Liver (tissue), 9 donors: ENCODE results near the gene BCHE. TPM values are rescaled to one million over a fixed set of nuclear protein-coding genes. Genes with fewer than 3 reads are reported as not detected.

Experiments
- DNase-seq: peaks from one replicate; pipeline ENCODE4 v3.0.0-alpha.2; 2017; ENCODE audit warnings: low spot score
- H3K27ac ChIP-seq, 2 donors: one replicate each; pipeline ENCODE4 v1.7.0; 2013; ENCODE audit warnings: inconsistent platforms in 2 of 2, low read length in 2 of 2, control low read depth in 1 of 2, low read depth in 1 of 2, mild to moderate bottlenecking in 1 of 2
- H3K27me3 ChIP-seq, 4 donors: one replicate each; pipeline versions ENCODE4 v1.6.1 to v1.7.0; 2013; ENCODE audit warnings: low read length in 3 of 4, inconsistent platforms in 1 of 4, mild to moderate bottlenecking in 1 of 4, moderate library complexity in 1 of 4; ENCODE audit not compliant: control insufficient read depth in 4 of 4, insufficient read depth in 4 of 4
- H3K36me3 ChIP-seq, 4 donors: one replicate each; pipeline versions ENCODE4 v1.6.1 to v1.7.0; 2013; ENCODE audit warnings: low read length in 3 of 4, mild to moderate bottlenecking in 3 of 4, low read depth in 1 of 4, moderate library complexity in 1 of 4; ENCODE audit not compliant: control insufficient read depth in 4 of 4, insufficient read depth in 3 of 4
- H3K4me1 ChIP-seq, 4 donors: one replicate each; pipeline versions ENCODE4 v1.6.1 to v1.7.0; 2013; ENCODE audit warnings: low read length in 3 of 4, mild to moderate bottlenecking in 3 of 4, moderate library complexity in 1 of 4; ENCODE audit not compliant: control insufficient read depth in 4 of 4, insufficient read depth in 4 of 4
- H3K4me3 ChIP-seq, 3 donors: one replicate each; pipeline versions ENCODE4 v1.6.1 to v1.7.0; 2013; ENCODE audit warnings: low read length in 3 of 3, control low read depth in 1 of 3, low read depth in 1 of 3, mild to moderate bottlenecking in 1 of 3
- H3K9ac ChIP-seq, 2 donors: one replicate each; pipeline ENCODE4 v1.7.0; 2013; ENCODE audit warnings: low read length in 2 of 2, mild to moderate bottlenecking in 2 of 2, moderate library complexity in 2 of 2, control low read depth in 1 of 2, low read depth in 1 of 2
- H3K9me3 ChIP-seq, 4 donors: one replicate each; pipeline versions ENCODE4 v1.6.1 to v1.7.0; 2013; ENCODE audit warnings: low read length in 3 of 4; ENCODE audit not compliant: control insufficient read depth in 4 of 4
- EGR1 ChIP-seq, 2 donors: IDR thresholded peaks; 2 replicates each; pipeline ENCODE4 v1.6.1; 2016 to 2018; ENCODE audit warnings: antibody characterized with exemption in 2 of 2, low read depth in 2 of 2
- FOXA1 ChIP-seq: IDR thresholded peaks from 2 replicates; pipeline ENCODE4 v1.6.1; 2016; ENCODE audit warnings: antibody characterized with exemption
- FOXA2 ChIP-seq: IDR thresholded peaks from 2 replicates; pipeline ENCODE4 v1.6.1; 2016; ENCODE audit warnings: antibody characterized with exemption
- GABPA ChIP-seq, 2 donors: IDR thresholded peaks in 1 of 2; conservative IDR thresholded peaks in 1 of 2; 2 replicates each; pipeline ENCODE4 v1.6.1; 2016; ENCODE audit warnings: antibody characterized with exemption in 2 of 2, mild to moderate bottlenecking in 1 of 2, moderate library complexity in 1 of 2
- HNF4A ChIP-seq, 2 donors: conservative IDR thresholded peaks; 2 replicates each; pipeline ENCODE4 v1.6.1; 2016; ENCODE audit warnings: antibody characterized with exemption in 2 of 2, mild to moderate bottlenecking in 2 of 2
- HNF4G ChIP-seq: IDR thresholded peaks from 2 replicates; pipeline ENCODE4 v1.6.1; 2016; ENCODE audit warnings: antibody characterized with exemption
- JUND ChIP-seq, 2 donors: IDR thresholded peaks; 2 replicates each; pipeline ENCODE4 v1.6.1; 2016; ENCODE audit warnings: antibody characterized with exemption in 2 of 2
- NR2F2 ChIP-seq: IDR thresholded peaks from 2 replicates; pipeline ENCODE4 v1.6.1; 2016; ENCODE audit warnings: antibody characterized with exemption
- RAD21 ChIP-seq, 2 donors: IDR thresholded peaks; 2 replicates each; pipeline ENCODE4 v1.6.1; 2016; ENCODE audit warnings: antibody characterized with exemption in 2 of 2, mild to moderate bottlenecking in 2 of 2
- RXRA ChIP-seq, 2 donors: IDR thresholded peaks; 2 replicates each; pipeline ENCODE4 v1.6.1; 2017 to 2018; ENCODE audit warnings: antibody characterized with exemption in 2 of 2, mild to moderate bottlenecking in 1 of 2
- SP1 ChIP-seq: IDR thresholded peaks from 2 replicates; pipeline ENCODE4 v1.6.1; 2018; ENCODE audit warnings: antibody characterized with exemption, mild to moderate bottlenecking
- TAF1 ChIP-seq: conservative IDR thresholded peaks from 2 replicates; pipeline ENCODE4 v1.6.1; 2016; ENCODE audit warnings: antibody characterized with exemption, mild to moderate bottlenecking
- YY1 ChIP-seq: IDR thresholded peaks from 2 replicates; pipeline ENCODE4 v1.6.1; 2016; ENCODE audit warnings: antibody characterized with exemption, mild to moderate bottlenecking
- WGBS: extraction: QIAGEN DNeasy Blood & Tissue Kit; methylation state at CpG from one replicate; pipeline ENCODE4 v1.1.7; 2013; 5-methylcytosine and 5-hydroxymethylcytosine counted together
- polyA plus RNA-seq, 2 donors: library from polyadenylated mRNA; stranded (reverse) in 1 of 2; unstranded in 1 of 2; fragments of 200-250 nt in 1 of 2; fragments of >200 nt in 1 of 2; fragmentation: Nextera tagmentation in 1 of 2; extraction: Ambion mirVana in 1 of 2; gene quantifications; one replicate each; pipeline versions ENCODE4 v1.2.1 to v1.2.3, GENCODE V29; 2013 to 2015
- total RNA-seq, 2 donors: library from RNA; depleted of rRNA; stranded (reverse); fragments of >200 nt; gene quantifications; one replicate each; pipeline ENCODE4 v1.2.3, GENCODE V29; 2014
- TF ChIP-seq, protein P1 (sequence below): IDR thresholded peaks from 2 replicates; pipeline ENCODE4 v1.6.1; 2016; ENCODE audit warnings: antibody characterized with exemption
- TF ChIP-seq, protein P2 (sequence below): fragments of 150-350 bp; IDR thresholded peaks from 2 replicates; pipeline ENCODE4 v1.5.1; 2017; ENCODE audit warnings: improper control_type of control experiment, low read depth, low read length; ENCODE audit not compliant: missing input control
- TF ChIP-seq, protein P3 (sequence below): IDR thresholded peaks from 2 replicates; pipeline ENCODE4 v1.6.1; 2016; ENCODE audit warnings: antibody characterized with exemption
- TF ChIP-seq, protein P4 (sequence below): IDR thresholded peaks from 2 replicates; pipeline ENCODE4 v1.6.1; 2016; ENCODE audit warnings: antibody characterized with exemption, mild to moderate bottlenecking
- TF ChIP-seq, protein P5 (sequence below): IDR thresholded peaks from 2 replicates; pipeline ENCODE4 v1.6.1; 2016; ENCODE audit warnings: antibody characterized with exemption
- donor health status: healthy.
- donor health status: healthy.
- donor health status: healthy.
- donor health status: healthy.
- donor health status: healthy.

Gene BCHE
- total and polyA plus RNA-seq, 4 donors = 18.4 to 46.8 (median 35.6) TPM

DNA sequence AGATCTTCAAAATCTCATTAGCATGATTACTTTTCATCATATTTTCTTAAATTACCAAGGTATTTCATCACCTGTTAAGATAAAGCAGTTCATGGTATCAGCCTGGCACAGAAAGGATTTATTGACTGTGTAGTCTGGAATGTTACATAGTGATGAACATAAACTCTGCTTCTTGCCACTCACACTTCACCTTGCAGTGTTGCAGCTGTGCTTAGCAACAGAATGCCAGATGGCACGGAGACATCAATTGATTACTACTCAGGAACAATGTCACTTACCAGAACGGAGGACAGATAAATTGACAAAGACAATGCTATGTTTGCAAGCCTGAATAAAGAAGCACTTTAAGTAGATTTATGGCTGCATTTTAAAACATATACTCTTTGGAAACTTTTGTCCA is 15.0 kb upstream of the BCHE start:
- WGBS = 24% methylated on average over 2 of the region's 2 CpGs
- Histone ChIP-seq H3K36me3 (no peaks in the 10 kb centered on the region), H3K9ac (no peak overlapping the region), H3K4me3 (no peak overlapping the region), H3K27me3 (no peaks in the 10 kb centered on the region), H3K9me3 (no peaks in the 10 kb centered on the region), H3K4me1 (no peaks in the 10 kb centered on the region), H3K27ac (no peak overlapping the region)
- no peak for DNase-seq
- TF ChIP-seq, protein P1, sequence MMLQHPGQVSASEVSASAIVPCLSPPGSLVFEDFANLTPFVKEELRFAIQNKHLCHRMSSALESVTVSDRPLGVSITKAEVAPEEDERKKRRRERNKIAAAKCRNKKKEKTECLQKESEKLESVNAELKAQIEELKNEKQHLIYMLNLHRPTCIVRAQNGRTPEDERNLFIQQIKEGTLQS = no peak
- TF ChIP-seq FOXA1 (no peak), EGR1 (IDR thresholded peaks at IDR 0.05; ENCODE audit: low read depth in 2 of 2) (no peak), YY1 (no peak), JUND (IDR thresholded peaks at IDR 0.05) (no peak), RAD21 (IDR thresholded peaks at IDR 0.05) (no peak), SP1 (no peak)
- TF ChIP-seq, protein P2, sequence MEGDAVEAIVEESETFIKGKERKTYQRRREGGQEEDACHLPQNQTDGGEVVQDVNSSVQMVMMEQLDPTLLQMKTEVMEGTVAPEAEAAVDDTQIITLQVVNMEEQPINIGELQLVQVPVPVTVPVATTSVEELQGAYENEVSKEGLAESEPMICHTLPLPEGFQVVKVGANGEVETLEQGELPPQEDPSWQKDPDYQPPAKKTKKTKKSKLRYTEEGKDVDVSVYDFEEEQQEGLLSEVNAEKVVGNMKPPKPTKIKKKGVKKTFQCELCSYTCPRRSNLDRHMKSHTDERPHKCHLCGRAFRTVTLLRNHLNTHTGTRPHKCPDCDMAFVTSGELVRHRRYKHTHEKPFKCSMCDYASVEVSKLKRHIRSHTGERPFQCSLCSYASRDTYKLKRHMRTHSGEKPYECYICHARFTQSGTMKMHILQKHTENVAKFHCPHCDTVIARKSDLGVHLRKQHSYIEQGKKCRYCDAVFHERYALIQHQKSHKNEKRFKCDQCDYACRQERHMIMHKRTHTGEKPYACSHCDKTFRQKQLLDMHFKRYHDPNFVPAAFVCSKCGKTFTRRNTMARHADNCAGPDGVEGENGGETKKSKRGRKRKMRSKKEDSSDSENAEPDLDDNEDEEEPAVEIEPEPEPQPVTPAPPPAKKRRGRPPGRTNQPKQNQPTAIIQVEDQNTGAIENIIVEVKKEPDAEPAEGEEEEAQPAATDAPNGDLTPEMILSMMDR = no peak

DNA sequence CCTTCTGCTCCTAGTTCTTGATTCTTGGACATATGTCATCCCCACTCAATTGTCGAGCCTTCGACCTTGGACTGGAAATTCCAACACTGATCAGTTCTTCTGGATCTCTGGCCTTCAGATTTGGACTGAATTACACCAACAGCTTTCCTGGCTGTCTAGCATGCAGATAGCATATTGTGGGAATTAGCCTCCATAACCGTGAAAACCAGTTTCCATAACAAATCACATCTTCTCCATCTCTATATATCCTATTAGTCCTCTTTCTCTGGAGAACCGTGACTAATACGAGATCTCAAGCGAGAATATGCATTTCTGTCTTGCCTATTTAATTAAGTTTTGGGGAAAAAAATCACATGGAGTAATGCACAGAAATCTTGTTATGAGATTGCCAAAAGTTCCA is 8.8 kb upstream of the BCHE start:
- no peaks in the 10 kb centered on the region for H3K4me1 ChIP-seq
- H3K4me3 ChIP-seq = no peak overlapping the region
- H3K9ac ChIP-seq = no peak overlapping the region
- no peaks in the 10 kb centered on the region for H3K36me3 ChIP-seq
- no peak overlapping the region for H3K27ac ChIP-seq
- 96% methylated on average over 6 of the region's 6 CpGs for WGBS
- TF ChIP-seq, protein P2 = no peak
- TF ChIP-seq YY1 (no peak), RXRA (IDR thresholded peaks at IDR 0.05) (no peak), HNF4G (no peak), SP1 (no peak), NR2F2 (no peak), FOXA2 (no peak), FOXA1 (no peak), GABPA (IDR thresholded peaks at IDR 0.05 in 1 of 2, conservative IDR thresholded peaks at IDR 0.05 in 1 of 2) (no peak), TAF1 (no peak), HNF4A (conservative IDR thresholded peaks at IDR 0.05) (no peak), RAD21 (IDR thresholded peaks at IDR 0.05) (no peak), JUND (IDR thresholded peaks at IDR 0.05) (no peak), EGR1 (IDR thresholded peaks at IDR 0.05; ENCODE audit: low read depth in 2 of 2) (no peak)
- TF ChIP-seq, protein P3, sequence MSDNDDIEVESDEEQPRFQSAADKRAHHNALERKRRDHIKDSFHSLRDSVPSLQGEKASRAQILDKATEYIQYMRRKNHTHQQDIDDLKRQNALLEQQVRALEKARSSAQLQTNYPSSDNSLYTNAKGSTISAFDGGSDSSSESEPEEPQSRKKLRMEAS = no peak
- TF ChIP-seq, protein P4, sequence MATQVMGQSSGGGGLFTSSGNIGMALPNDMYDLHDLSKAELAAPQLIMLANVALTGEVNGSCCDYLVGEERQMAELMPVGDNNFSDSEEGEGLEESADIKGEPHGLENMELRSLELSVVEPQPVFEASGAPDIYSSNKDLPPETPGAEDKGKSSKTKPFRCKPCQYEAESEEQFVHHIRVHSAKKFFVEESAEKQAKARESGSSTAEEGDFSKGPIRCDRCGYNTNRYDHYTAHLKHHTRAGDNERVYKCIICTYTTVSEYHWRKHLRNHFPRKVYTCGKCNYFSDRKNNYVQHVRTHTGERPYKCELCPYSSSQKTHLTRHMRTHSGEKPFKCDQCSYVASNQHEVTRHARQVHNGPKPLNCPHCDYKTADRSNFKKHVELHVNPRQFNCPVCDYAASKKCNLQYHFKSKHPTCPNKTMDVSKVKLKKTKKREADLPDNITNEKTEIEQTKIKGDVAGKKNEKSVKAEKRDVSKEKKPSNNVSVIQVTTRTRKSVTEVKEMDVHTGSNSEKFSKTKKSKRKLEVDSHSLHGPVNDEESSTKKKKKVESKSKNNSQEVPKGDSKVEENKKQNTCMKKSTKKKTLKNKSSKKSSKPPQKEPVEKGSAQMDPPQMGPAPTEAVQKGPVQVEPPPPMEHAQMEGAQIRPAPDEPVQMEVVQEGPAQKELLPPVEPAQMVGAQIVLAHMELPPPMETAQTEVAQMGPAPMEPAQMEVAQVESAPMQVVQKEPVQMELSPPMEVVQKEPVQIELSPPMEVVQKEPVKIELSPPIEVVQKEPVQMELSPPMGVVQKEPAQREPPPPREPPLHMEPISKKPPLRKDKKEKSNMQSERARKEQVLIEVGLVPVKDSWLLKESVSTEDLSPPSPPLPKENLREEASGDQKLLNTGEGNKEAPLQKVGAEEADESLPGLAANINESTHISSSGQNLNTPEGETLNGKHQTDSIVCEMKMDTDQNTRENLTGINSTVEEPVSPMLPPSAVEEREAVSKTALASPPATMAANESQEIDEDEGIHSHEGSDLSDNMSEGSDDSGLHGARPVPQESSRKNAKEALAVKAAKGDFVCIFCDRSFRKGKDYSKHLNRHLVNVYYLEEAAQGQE = no peak
- TF ChIP-seq, protein P5, sequence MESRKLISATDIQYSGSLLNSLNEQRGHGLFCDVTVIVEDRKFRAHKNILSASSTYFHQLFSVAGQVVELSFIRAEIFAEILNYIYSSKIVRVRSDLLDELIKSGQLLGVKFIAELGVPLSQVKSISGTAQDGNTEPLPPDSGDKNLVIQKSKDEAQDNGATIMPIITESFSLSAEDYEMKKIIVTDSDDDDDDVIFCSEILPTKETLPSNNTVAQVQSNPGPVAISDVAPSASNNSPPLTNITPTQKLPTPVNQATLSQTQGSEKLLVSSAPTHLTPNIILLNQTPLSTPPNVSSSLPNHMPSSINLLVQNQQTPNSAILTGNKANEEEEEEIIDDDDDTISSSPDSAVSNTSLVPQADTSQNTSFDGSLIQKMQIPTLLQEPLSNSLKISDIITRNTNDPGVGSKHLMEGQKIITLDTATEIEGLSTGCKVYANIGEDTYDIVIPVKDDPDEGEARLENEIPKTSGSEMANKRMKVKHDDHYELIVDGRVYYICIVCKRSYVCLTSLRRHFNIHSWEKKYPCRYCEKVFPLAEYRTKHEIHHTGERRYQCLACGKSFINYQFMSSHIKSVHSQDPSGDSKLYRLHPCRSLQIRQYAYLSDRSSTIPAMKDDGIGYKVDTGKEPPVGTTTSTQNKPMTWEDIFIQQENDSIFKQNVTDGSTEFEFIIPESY = no peak
- TF ChIP-seq, protein P1 = no peak
- DNase-seq = no peak
- no peaks in the 10 kb centered on the region for H3K9me3 ChIP-seq
- H3K27me3 ChIP-seq = no peaks in the 10 kb centered on the region
